GM12878 (cell line): ENCODE measurements around the gene COX6B2. TPM values are rescaled to one million over a fixed set of nuclear protein-coding genes. Genes with fewer than 3 reads are reported as not detected.
A peak's percentile ranks its signal among the peaks of the same experiment; 100 is the strongest.

Experiments used
- DPF2 ChIP-seq: fragments of 450-650 bp; IDR thresholded peaks from 2 replicates; pipeline ENCODE4 v1.6.1; 2017; ENCODE audit warnings: mild to moderate bottlenecking
- ESRRA ChIP-seq: IDR thresholded peaks from 2 replicates; pipeline ENCODE4 v1.6.1; 2012; ENCODE audit warnings: mild to moderate bottlenecking, low read length, improper control_type of control experiment
- RAD21 ChIP-seq: IDR thresholded peaks from 2 replicates; pipeline ENCODE4 v1.6.1; 2011; ENCODE audit warnings: mild to moderate bottlenecking, low read depth, low read length, moderate library complexity; ENCODE audit not compliant: insufficient read depth
- STAT1 ChIP-seq: fragments of 450-650 bp; conservative IDR thresholded peaks from 2 replicates; pipeline ENCODE4 v1.6.1; 2014; ENCODE audit warnings: antibody characterized with exemption, mild to moderate bottlenecking
- WRNIP1 ChIP-seq: IDR thresholded peaks from 2 replicates; pipeline ENCODE4 v1.6.1; 2011; ENCODE audit warnings: low read depth, low read length, improper control_type of control experiment, borderline replicate concordance
- ZNF207 ChIP-seq: fragments of 450-650 bp; IDR thresholded peaks from 2 replicates; pipeline ENCODE4 v1.6.1; 2014; ENCODE audit warnings: antibody characterized with exemption, mild to moderate bottlenecking, borderline replicate concordance
- polyA plus RNA-seq, 11 experiments: library from polyadenylated mRNA; depleted of rRNA in 4 of 11; unstranded in 6 of 11; stranded (reverse) in 5 of 11; fragments of >200 nt; fragmentation: Nextera tagmentation in 4 of 11; fragmentation: Illumina TruSeq in 1 of 11; extraction: Ambion mirVana in 4 of 11; extraction: Trizol in 1 of 11; gene quantifications; 1 replicate in 1 of 11; 2 replicates in 10 of 11; pipeline versions ENCODE4 v1.2.1 to v1.2.3, GENCODE V29; 2011 to 2016; ENCODE audit warnings: inconsistent platforms in 2 of 11, missing spikeins in 2 of 11, low read depth in 1 of 11
- total RNA-seq, 4 experiments: library from RNA; depleted of rRNA in 3 of 4; stranded (reverse); fragments of >200 nt in 3 of 4; fragmentation: Illumina TruSeq in 1 of 4; extraction: Trizol in 1 of 4; gene quantifications; 2 replicates each; pipeline versions ENCODE4 v1.2.1 to v1.2.3, GENCODE V29; 2013 to 2021
- TF ChIP-seq, protein P1 (sequence below): fragments of 450-650 bp; IDR thresholded peaks from 2 replicates; pipeline ENCODE4 v1.6.1; 2017; ENCODE audit warnings: mild to moderate bottlenecking, low read depth, inconsistent platforms; ENCODE audit not compliant: poor library complexity, severe bottlenecking
- TF ChIP-seq, protein P2 (sequence below): IDR thresholded peaks from 2 replicates; pipeline ENCODE4 v1.6.1; 2011; ENCODE audit warnings: borderline replicate concordance, low read depth, mild to moderate bottlenecking, moderate library complexity, mixed read lengths, low read length; ENCODE audit not compliant: insufficient read depth; ENCODE audit errors: extremely low read length
- TF ChIP-seq, protein P3 (sequence below): IDR thresholded peaks from 2 replicates; pipeline ENCODE4 v1.6.1; 2012; ENCODE audit warnings: low read depth, low read length, improper control_type of control experiment

Gene COX6B2
- total and polyA plus RNA-seq, 10 of the 15 experiments (the other 5 are each of a cell fraction or from before 2014, with no cell fraction given) = 0.05 to 0.08 (median 0.07) TPM; not detected in 6

DNA sequence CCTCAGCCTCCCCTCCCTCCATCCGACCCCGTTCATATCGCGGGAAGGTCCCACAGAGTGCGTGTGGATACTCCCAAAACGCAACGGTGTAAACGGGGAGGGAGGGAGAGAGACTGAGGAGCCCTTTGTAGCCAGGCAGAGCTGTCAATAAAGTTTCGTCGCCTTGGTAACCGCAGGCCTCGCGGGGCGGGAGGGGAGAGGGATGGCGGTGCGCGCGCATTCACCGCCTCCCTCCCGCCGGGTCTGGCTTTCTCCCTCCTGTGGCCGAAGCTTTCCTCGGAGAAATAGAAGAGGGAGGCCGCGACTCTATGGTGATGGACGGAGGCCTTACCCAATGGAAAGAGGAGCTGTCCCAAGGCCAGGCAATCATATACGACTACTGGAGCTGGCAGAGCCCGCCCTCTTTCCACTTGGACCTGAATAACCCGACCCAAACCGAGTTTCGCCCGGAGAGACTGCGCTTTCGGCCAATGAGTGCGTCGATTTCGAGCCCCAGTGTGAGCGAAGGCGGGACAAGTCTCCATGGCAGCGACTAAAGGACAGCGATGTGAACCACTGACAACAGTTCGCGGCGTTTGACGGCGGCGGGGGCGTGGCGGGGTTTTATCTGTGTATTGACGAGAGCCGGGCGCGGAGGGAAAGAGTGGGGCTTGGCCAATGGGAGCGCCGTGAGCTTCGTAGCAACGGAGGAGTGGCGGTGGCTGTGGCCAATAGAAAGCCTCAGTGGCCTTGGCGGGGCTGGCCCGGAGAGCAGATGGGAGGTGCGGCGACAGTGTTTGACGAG is 15.2 kb downstream of the COX6B2 start, which contains the start of gene KMT5C (continued):
- TF ChIP-seq, protein P1, sequence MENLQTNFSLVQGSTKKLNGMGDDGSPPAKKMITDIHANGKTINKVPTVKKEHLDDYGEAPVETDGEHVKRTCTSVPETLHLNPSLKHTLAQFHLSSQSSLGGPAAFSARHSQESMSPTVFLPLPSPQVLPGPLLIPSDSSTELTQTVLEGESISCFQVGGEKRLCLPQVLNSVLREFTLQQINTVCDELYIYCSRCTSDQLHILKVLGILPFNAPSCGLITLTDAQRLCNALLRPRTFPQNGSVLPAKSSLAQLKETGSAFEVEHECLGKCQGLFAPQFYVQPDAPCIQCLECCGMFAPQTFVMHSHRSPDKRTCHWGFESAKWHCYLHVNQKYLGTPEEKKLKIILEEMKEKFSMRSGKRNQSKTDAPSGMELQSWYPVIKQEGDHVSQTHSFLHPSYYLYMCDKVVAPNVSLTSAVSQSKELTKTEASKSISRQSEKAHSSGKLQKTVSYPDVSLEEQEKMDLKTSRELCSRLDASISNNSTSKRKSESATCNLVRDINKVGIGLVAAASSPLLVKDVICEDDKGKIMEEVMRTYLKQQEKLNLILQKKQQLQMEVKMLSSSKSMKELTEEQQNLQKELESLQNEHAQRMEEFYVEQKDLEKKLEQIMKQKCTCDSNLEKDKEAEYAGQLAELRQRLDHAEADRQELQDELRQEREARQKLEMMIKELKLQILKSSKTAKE = peak; percentile 77
- TF ChIP-seq, protein P2, sequence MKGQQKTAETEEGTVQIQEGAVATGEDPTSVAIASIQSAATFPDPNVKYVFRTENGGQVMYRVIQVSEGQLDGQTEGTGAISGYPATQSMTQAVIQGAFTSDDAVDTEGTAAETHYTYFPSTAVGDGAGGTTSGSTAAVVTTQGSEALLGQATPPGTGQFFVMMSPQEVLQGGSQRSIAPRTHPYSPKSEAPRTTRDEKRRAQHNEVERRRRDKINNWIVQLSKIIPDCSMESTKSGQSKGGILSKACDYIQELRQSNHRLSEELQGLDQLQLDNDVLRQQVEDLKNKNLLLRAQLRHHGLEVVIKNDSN = no peak
- TF ChIP-seq WRNIP1 (no peak), STAT1 (no peak), ESRRA (0 out of 2 replicates have a peak, but pooled peaks have one; percentile 41), RAD21 (no peak), ZNF207 (0 out of 2 replicates have a peak, but pooled peaks have one; percentile 52), DPF2 (peak; percentile 100)
- TF ChIP-seq, protein P3, sequence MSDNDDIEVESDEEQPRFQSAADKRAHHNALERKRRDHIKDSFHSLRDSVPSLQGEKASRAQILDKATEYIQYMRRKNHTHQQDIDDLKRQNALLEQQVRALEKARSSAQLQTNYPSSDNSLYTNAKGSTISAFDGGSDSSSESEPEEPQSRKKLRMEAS = no peak
